Measurements from ENCODE around the gene MLLT6.
"Not testable (repeated sequence)": the region's sequence is repeated elsewhere in the genome, so short reads cannot be mapped to it uniquely, and the experiment has no call there.

The MLLT6 gene

DNA sequence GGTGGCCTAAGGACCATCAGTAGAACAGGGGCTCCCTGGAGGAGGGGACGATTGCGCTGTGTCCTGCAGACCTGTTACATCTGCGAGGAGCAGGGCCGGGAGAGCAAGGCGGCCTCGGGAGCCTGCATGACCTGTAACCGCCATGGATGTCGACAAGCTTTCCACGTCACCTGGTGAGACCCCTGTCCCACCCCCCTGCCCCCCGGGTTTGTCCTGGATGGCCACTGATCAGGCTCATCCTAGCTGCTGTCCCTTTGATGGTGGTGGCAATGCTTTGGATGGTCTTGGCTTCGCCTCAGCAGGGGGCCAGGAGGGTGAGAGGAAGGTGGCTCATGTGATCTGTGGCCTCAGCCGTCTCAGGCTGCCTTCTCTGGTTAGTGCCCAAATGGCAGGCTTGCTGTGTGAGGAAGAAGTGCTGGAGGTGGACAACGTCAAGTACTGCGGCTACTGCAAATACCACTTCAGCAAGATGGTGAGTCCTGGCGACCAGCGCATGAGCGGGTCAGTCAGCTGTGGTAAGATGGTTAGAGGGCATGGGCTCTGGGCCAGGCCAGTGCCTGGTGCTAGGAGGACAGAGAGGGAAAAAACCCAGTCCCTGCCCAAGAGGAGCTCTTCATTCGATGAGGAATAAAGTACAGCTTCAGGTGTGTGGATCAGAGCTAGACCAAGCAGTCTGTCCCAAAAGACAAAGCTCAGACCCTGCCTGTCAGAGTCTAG lies 4.2 kb downstream of the MLLT6 start:
- no peak for DNase-seq

DNA sequence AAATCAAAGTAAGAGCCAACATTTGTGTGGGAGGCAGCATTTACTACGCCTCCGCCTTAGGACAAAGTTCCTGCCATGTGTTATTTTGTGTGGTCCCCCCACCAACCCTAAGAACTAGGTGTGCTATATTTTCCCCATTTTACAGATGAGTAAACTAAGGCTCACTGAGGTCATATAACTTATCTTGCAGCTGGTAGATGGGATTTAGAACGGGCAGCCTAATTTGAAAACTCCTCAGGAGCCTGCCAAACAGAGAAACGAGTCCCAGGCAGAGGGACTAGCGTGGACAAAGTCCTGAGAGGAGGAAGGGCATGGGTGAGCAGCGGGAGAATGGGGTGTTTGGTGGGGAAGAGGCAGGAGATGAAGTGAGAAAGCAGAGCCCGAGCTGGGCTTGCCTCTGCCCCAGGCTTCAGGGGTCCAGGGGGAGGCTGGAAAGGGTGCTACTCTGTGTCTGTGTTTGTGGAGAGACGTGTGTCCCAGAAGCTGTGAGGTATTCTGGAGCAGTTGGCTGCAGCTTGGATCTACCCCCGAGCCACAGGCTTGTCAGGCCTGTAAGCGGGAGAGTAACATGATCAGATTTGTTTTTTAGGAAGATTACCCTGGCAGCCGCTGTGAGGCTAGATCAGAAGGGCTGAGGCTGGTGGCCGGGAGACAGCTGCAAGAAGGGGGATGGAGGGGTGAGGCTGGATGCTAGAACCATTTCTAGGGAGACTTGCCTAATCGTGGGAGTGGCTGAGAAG lies 5.0 kb downstream of the MLLT6 start:
- no peak for DNase-seq

DNA sequence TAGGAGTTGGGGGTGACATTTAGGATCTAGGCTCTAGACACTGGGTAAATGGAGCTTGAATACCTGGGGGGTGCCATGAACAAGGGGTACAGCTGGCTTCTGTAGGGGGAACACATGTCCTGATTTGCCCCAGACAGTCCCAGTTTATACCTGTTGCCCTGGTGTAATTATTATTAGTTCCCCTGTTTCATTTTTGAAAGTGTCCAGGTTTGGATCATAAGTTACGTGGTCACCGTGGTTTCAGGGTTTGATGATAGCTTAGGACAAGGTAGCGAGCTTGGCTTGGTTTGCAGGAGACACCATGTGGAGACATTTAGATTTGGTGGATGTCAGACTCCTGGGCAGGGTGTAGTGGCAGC lies 5.5 kb downstream of the MLLT6 start:
- no peak for DNase-seq

DNA sequence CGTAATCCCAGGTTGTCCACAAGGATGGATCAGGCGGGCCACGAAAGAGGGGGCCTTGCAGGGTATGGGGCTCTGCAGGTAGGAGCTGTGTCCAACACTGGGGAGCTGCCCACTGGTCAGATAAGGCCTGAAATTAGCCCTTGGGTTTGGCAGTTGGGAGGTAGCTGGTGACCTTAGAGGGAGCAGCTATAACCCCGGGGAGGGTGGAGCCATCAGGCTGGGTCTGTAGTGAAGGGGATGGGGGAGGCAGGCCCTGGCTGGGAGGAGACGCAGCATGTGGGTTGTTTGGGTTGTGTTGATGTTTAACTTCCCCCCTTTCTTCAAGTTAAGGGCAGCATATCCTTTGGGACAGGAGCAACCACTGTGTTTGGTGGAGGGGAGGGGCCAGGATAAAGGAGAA lies 5.9 kb downstream of the MLLT6 start:
- no peak for DNase-seq

DNA sequence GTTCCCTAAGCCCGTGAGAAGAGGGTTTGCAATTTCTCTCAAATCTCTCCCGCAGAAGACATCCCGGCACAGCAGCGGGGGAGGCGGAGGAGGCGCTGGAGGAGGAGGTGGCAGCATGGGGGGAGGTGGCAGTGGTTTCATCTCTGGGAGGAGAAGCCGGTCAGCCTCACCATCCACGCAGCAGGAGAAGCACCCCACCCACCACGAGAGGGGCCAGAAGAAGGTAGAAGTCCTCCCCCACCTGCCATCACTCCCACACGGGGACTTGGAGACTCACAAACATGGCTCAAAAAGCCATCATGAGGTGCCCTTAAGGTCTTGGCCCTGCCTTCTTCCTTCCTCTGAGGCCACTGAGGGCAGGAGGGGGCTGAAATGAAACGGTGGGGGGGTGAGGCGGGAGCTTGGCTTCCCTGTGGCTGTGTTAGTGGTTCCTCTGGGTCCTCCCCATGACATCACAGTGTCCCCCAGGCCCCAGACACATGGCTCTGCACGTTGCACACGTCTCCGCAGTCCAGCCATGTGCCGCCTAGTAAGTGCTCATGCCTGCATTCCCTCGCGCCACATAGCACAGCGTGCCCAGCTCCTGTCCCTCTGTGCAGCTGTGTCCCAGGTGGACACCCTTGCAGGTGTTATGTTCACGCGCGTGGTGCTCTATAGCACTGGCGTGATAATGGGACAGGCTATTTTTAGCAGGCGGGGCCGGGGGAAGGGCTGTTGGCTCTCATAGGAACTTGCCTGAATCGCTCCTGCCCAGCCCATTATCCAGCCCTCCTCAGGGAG lies 6.9 kb downstream of the MLLT6 start:
- no peak for DNase-seq

DNA sequence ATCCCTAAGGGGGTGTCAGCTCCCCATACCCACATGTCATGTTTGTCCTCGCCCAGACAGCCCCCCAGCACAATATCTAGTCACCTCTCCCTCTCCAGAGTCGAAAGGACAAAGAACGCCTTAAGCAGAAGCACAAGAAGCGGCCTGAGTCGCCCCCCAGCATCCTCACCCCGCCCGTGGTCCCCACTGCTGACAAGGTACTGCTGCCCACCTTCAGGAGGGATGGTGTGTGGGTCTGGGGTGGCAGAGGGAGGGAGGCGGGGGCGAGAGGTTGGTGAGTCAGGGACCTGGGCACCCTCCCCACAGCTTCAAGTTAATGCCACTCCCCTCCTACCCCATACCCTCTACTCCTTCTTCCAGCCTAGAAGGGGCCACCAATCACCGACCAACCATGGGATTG lies 7.5 kb downstream of the MLLT6 start:
- no peak for DNase-seq

DNA sequence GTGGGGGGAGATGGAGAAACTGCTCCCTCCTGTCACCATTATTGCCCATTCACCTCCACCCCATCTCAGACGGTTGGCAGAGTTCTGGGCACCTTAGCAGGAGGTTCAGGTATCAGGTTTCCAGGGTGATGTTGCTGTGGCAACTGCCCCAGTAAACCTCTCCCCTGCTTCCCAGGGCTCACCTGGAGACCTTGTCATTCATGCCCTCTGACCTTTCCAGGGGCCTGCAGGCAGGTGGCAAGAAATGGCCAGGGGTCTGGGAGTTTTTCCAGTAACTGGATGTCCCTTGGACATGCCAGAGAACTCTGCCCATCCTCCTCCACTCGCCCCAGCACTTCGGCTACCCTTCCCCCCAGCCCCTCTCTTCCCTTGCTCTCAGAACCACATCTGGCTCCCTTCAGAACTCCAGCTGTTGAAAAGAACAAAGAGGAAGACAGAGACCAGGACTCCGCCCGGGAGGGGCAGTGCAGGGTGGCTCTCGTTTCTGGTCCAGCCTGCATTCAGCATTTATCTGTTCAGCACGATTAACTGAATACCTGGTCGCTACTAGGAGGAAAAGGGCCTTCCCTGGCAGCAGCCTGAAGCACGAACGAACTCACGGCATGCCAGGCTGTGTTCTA lies 8.5 kb downstream of the MLLT6 start:
- DNase-seq = no peak

DNA sequence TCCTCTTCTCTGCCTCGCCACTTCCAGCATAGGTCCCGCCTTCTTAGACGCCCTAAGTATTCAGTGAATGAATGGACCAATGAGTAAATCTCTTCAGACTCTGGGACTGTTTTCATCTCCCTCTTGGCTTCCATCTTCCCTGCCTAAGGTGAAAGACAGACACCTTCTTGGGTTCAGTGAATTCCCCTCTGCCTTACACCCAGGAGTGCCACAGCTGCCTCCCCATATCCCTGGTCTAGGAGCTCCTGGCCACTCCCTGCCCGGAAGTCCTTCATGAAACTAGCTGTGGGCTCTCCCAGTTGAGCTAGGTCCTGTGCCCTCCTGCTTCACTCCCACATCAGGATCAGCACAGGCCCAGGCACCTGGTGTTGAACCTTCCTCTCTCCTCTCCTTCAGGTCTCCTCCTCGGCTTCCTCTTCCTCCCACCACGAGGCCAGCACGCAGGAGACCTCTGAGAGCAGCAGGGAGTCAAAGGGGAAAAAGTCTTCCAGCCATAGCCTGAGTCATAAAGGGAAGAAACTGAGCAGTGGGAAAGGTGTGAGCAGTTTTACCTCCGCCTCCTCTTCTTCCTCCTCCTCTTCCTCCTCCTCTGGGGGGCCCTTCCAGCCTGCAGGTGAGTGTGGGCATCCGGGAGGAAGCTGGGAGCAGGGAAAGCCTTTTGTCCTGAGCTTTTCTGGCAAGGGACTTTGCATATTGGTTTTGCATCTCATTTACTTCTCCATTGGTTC lies 10.3 kb downstream of the MLLT6 start:
- no peak for DNase-seq

DNA sequence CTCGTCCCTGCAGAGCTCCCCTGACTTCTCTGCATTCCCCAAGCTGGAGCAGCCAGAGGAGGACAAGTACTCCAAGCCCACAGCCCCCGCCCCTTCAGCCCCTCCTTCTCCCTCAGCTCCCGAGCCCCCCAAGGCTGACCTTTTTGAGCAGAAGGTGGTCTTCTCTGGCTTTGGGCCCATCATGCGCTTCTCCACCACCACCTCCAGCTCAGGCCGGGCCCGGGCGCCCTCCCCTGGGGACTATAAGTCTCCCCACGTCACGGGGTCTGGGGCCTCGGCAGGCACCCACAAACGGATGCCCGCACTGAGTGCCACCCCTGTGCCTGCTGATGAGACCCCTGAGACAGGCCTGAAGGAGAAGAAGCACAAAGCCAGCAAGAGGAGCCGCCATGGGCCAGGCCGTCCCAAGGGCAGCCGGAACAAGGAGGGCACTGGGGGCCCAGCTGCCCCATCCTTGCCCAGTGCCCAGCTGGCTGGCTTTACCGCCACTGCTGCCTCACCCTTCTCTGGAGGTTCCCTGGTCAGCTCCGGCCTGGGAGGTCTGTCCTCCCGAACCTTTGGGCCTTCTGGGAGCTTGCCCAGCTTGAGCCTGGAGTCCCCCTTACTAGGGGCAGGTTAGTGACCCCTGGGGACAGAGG lies 11.4 kb downstream of the MLLT6 start:
- DNase-seq = no peak

DNA sequence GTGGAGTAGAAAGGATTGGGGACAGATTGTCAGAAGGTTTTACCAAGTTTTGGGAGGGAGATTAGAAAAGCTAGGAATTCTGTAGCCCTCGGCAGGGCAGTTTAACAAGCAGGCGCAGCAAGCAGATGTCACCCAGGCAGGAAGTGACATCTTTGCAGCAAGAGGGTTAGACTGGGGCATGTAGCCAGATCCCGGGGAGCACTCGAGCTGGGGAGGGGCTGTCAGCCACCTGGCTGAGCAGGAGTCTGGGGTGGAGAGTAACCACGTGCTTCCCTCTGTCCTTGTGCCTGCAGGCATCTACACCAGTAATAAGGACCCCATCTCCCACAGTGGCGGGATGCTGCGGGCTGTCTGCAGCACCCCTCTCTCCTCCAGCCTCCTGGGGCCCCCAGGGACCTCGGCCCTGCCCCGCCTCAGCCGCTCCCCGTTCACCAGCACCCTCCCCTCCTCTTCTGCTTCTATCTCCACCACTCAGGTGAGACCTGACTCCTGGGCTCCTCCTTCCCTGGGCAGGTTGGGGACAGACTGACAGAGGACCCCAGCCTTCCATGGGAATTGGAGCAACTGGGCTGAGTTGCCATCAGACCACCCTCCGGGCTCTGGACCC lies 12.2 kb downstream of the MLLT6 start:
- no peak for DNase-seq

DNA sequence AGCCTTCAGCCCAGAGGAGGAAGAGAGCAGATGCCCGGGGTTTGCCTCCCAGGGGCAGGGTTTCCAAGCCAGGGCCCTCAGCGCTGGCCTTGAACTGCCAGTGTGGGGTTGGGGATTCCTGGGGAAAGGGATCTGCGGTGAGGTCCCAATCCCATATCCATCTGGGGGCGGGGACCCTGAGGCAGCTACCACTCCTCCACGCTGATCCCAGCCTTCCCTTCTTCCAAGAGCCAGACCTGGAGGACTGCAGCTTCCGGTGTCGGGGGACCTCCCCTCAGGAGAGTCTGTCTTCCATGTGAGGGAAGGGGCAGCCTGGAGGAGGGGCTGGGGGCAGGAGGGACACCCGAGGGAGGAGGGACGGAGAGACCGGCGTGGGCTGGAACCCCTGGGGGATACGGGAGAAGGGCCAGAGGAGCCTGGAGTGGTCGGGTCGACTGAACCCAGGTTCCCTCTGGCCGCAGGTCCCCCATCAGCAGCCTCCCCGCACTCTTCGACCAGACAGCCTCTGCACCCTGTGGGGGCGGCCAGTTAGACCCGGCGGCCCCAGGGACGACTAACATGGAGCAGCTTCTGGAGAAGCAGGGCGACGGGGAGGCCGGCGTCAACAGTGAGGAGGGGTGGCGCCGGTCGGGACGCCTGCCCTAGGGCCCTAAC lies 14.3 kb downstream of the MLLT6 start:
- no peak for DNase-seq

DNA sequence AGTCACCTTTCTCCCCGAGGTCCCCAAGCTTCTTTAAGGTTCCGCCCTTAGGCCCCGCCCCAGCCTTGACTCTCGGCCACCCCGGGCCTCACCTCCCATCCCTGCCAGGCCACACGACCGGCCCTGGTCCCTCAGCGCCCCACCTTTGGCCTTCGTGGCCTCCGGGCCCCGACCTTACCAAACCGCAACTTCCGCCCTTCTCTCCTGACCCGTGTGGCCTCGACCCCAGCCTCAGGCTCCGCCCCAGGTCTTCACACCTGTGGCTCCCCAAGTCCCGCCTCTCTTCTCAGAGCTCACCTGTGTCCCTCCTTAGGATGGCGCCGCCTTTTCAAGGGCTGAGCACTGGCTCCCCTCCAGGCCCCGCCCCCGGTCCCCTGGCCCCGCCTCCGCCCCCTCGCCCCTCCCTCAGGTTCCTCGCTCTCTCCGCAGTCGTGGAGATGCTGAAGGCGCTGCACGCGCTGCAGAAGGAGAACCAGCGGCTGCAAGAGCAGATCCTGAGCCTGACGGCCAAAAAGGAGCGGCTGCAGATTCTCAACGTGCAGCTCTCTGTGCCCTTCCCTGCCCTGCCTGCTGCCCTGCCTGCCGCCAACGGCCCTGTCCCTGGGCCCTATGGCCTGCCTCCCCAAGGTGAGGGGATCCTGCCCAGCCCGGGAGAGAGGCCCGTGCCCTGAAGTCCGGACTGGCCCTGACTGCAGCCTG lies 15.0 kb downstream of the MLLT6 start:
- DNase-seq = no peak

DNA sequence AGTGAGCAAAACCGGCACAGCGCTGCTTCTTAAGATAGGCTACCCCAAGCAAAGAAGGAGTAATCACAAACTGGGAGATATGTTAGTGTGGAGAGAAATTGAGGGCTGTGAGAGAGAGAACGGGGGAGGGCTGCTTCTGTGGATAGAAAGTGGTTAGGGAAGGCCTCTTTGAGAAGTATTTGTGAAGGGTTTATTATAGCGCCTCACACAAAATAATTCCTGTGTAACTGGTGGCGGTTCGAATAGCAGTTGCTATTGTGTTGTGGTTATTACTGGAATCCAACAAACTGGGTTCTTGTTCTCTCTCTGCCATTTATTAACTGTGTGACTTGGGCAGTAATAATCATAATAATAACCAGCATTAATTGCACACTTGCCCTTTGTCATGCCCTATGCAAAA lies 15.9 kb downstream of the MLLT6 start:
- no peak for DNase-seq

DNA sequence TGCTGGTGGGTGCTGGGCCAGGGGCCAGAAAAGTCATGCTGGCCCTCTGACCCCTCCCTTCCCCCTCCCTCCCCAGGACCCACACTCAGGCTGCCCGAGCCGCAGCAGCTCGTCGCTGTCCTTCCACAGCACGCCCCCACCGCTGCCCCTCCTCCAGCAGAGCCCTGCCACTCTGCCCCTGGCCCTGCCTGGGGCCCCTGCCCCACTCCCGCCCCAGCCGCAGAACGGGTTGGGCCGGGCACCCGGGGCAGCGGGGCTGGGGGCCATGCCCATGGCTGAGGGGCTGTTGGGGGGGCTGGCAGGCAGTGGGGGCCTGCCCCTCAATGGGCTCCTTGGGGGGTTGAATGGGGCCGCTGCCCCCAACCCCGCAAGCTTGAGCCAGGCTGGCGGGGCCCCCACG lies 16.7 kb downstream of the MLLT6 start:
- no peak for DNase-seq

DNA sequence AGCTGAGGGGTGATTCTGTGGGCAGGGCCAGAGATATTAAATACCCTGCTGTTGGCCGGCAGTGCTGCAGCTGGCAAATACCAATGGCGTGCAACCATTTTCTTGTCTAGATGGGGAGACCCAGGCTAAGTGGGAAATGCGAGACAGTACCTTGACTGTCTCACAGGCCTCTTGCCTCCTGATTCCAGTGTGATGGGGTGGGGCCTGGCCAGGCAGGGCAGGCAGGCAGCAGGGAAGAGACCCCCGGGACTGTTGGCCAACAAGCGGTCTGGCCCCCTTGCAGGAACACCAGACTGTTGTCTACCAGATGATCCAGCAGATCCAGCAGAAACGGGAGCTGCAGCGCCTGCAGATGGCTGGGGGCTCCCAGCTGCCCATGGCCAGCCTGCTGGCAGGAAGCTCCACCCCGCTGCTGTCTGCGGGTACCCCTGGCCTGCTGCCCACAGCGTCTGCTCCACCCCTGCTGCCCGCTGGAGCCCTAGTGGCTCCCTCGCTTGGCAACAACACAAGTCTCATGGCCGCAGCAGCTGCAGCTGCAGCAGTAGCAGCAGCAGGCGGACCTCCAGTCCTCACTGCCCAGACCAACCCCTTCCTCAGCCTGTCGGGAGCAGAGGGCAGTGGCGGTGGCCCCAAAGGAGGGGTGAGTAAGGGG lies 19.4 kb downstream of the MLLT6 start:
- no peak for DNase-seq

DNA sequence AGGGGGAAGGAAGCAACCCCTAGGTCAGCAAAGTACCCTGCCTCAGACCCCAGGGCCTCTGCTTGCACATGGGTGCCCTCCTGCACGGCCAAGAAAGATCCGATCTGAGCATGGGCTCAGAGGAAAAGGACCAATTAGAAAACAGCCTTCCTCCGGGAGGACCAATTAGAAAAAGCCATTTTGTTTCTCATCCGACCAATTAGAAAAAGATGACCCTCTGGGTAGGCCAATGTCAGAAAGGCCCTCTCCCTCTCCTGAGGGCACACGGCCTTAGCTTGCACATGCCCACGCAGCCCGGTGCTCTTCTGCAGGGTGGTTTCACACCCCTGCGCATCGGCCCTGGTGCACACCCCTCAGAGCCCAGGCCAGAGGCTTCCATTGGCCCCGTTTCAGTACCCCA lies 20.0 kb downstream of the MLLT6 start:
- no peak for DNase-seq

DNA sequence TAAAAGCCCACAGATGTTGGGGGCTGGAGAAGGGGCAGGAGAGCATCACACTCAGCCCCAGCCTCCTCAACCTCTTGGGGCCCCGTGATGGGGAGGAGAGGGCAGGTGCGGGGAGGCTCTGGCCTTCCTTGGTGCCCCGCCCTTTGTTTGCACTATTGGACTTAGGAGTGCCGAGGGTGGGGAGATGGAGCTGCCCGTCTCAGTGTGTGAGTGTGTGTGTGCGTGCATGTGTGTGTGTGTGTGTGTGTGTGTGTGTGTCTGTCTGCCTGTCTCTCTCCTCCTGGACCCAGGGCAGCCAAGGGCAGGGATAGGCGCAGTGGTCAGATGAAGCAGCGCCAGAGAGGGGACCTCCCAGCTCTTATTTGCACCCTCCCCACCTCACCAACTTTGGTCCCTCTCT lies 21.1 kb downstream of the MLLT6 start:
- DNase-seq = not testable (repeated sequence)

DNA sequence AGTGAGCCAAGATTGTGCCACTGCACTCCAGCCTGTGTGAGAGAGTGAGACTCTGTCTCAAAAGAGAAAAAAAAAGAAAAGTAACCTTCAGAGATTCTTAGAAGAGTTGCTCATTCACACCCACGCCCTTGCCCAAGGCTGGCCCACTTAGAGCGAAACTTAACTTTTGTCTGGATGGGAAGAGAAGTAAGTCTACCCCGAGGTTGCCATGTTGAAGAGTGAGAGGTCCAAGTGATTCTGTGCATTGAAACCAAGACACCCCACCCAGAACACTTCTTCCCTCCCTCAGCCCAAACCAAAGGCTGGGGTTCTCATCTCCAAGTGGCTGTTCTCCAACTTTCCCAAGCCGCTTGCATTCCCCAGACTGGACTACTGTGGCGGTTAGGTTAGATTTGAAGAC lies 22.7 kb downstream of the MLLT6 start:
- peak; percentile 85 to 89 for DNase-seq

DNA sequence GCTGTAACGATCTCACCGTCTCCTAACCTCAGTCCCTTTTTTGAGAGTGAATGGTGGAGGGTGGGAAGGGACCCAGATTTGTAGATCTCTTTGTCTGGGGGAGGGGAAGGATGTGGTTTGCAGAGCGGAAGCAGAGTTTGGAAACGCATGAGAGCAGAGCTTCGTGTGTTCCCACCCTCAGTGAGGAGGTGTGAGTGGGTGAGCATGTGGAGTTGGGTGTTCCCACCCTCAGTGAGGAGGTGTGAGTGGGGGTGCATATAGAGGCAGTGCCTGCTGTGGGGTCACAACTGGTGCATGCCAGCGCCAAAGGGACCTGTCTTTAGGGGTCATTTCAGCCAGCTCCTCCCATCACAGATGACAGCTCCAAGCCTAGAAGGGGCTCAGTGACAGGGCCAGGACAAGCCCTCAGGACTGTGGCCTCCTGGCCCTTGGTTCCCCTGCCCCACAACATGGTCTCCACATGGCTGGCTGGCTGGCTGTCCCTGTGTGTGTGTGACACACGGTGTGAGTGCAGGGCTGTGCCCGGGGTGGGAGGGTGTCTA lies 23.3 kb downstream of the MLLT6 start:
- DNase-seq = peak in 1 of 2 donors; percentile 48

DNA sequence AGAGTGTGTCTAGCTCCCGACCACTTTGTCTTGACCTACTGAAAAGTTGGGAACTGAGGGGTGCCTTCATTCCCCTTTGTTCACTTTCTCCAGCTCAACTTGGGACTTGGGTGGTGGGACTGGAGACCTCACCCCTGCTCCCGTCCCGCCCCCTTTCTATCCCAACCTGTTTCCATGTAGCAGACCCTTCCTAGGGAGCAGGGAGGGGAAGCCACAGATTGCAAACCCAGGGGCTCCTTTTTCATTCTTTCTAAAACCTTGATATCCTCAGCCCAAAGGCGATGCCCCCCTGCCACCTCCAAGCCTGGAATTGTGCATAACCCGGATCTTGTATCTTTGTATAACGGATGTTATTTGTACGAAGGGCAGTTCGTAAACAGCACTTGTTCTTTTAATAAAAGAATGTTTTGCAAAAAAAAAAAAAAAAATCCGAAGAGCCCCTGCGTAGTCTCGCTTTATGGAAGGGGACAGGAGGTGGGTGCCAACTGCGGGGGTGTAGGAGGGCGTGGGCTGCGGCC lies 24.4 kb downstream of the MLLT6 start:
- no peak for DNase-seq
